WTC11 (cell line): ENCODE measurements around the gene HPSE2. TPM values are rescaled to one million over a fixed set of nuclear protein-coding genes. Genes with fewer than 3 reads are reported as not detected.

Experiments
- ATAC-seq: fragments of 200-7000 bp; cut with Tn5 transposase; 2 replicates; pipeline ENCODE4 v1.10.0; 2021; ENCODE audit warnings: mild to moderate bottlenecking, moderate library complexity
- CTCF ChIA-PET: fragments of 300-600 bp; sonication (Branson Sonifier 250); formaldehyde crosslinking; loops from one replicate; lab custom pipeline; 2021; ENCODE audit warnings: antibody characterized with exemption; lab: Charles Lee
- POLR2A ChIA-PET: fragments of 350-600 bp; sonication (Branson Sonifier 250); formaldehyde crosslinking; loops from one replicate; lab custom pipeline; 2021; ENCODE audit warnings: antibody characterized with exemption; lab: Charles Lee
- DNase-seq: peaks from one replicate; pipeline ENCODE4 v3.0.0; 2021; ENCODE audit warnings: low spot score
- H3K27ac Mint-ChIP-seq: 2 replicates; pipeline ENCODE4 v1.8.0; 2021; ENCODE audit warnings: mixed read lengths
- H3K27me3 Mint-ChIP-seq: 2 replicates; pipeline ENCODE4 v1.8.0; 2021; ENCODE audit warnings: low read depth, mild to moderate bottlenecking, moderate library complexity, mixed read lengths
- H3K36me3 Mint-ChIP-seq: 2 replicates; pipeline ENCODE4 v1.8.0; 2021; ENCODE audit warnings: mixed read lengths
- H3K4me1 Mint-ChIP-seq: 2 replicates; pipeline ENCODE4 v1.8.0; 2022; ENCODE audit warnings: mixed read lengths
- H3K4me3 Mint-ChIP-seq: 2 replicates; pipeline ENCODE4 v1.8.0; 2021; ENCODE audit warnings: mild to moderate bottlenecking, moderate library complexity, mixed read lengths
- H3K9me3 Mint-ChIP-seq: 2 replicates; pipeline ENCODE4 v1.8.0; 2021; ENCODE audit warnings: mixed read lengths
- ARID4B ChIP-seq: sonication (generic); formaldehyde crosslinking; IDR thresholded peaks from 2 replicates; pipeline ENCODE4 v1.8.0; 2023; ENCODE audit warnings: missing genetic modification reagents, mild to moderate bottlenecking, borderline replicate concordance
- E2F4 ChIP-seq: sonication (generic); formaldehyde crosslinking; IDR thresholded peaks from 2 replicates; pipeline ENCODE4 v1.8.1; 2022; ENCODE audit warnings: low read depth, mild to moderate bottlenecking, moderate library complexity, missing genetic modification reagents, borderline replicate concordance
- ERG ChIP-seq: fragments of 250-450 bp; sonication (Bioruptor Pico); IDR thresholded peaks from 2 replicates; pipeline ENCODE4 v1.8.0; 2021; ENCODE audit warnings: mild to moderate bottlenecking
- FOXK1 ChIP-seq: sonication (generic); formaldehyde crosslinking; IDR thresholded peaks from 2 replicates; pipeline ENCODE4 v1.8.0; 2022; ENCODE audit warnings: mild to moderate bottlenecking, moderate library complexity, missing genetic modification reagents
- SP1 ChIP-seq: sonication (generic); formaldehyde crosslinking; conservative IDR thresholded peaks from 2 replicates; pipeline ENCODE4 v1.8.1; 2022; ENCODE audit warnings: missing genetic modification reagents
- STAT6 ChIP-seq: sonication (generic); formaldehyde crosslinking; conservative IDR thresholded peaks from 2 replicates; pipeline ENCODE4 v1.8.1; 2023; ENCODE audit warnings: mild to moderate bottlenecking, low read depth, missing genetic modification reagents, moderate library complexity
- USF1 ChIP-seq: sonication (generic); formaldehyde crosslinking; IDR thresholded peaks from 2 replicates; pipeline ENCODE4 v1.8.0; 2022; ENCODE audit warnings: mild to moderate bottlenecking, missing genetic modification reagents
- ZBTB43 ChIP-seq: sonication (generic); formaldehyde crosslinking; IDR thresholded peaks from 2 replicates; pipeline ENCODE4 v1.8.1; 2023; ENCODE audit warnings: mild to moderate bottlenecking, missing genetic modification reagents
- ZNF219 ChIP-seq: sonication (generic); formaldehyde crosslinking; IDR thresholded peaks from 2 replicates; pipeline ENCODE4 v1.8.0; 2023; ENCODE audit warnings: missing genetic modification reagents, mild to moderate bottlenecking, borderline replicate concordance
- ZNF232 ChIP-seq: sonication (generic); formaldehyde crosslinking; IDR thresholded peaks from 2 replicates; pipeline ENCODE4 v1.8.0; 2022; ENCODE audit warnings: mild to moderate bottlenecking, missing genetic modification reagents
- ZNF281 ChIP-seq: sonication (generic); formaldehyde crosslinking; IDR thresholded peaks from 2 replicates; pipeline ENCODE4 v1.8.0; 2023; ENCODE audit warnings: mild to moderate bottlenecking, missing genetic modification reagents
- ZNF396 ChIP-seq: fragments of 250-450 bp; sonication (Bioruptor Pico); IDR thresholded peaks from 2 replicates; pipeline ENCODE4 v1.8.0; 2021; ENCODE audit warnings: mild to moderate bottlenecking, moderate library complexity, borderline replicate concordance
- ZSCAN18 ChIP-seq: fragments of 250-450 bp; sonication (Bioruptor Pico); IDR thresholded peaks from 2 replicates; pipeline ENCODE4 v2.1.2; 2022; ENCODE audit warnings: mild to moderate bottlenecking, moderate library complexity
- total RNA-seq: library from RNA; stranded (reverse); gene quantifications from 3 replicates; pipeline ENCODE4 v1.2.3, GENCODE V29; 2021

Gene HPSE2
- total RNA-seq, 1 experiment from 2014 or later = 0.66 TPM

GRCh38 chr10:98519841-98520240 is 715.8 kb downstream of the HPSE2 start:
- no peak overlapping the region for H3K4me3 Mint-ChIP-seq
- POLR2A ChIA-PET = no interaction called here
- TF ChIP-seq ARID4B (CRISPR knock-in tag) (no peak), ZNF219 (no peak), ZNF281 (CRISPR knock-in tag) (no peak), STAT6 (no peak), USF1 (no peak), SP1 (CRISPR knock-in tag) (no peak), E2F4 (CRISPR knock-in tag) (no peak), ZNF396 (CRISPR knock-in tag) (no peak), ERG (CRISPR knock-in tag) (no peak)
- DNase-seq = no peak
- ATAC-seq = no peak
- H3K9me3 Mint-ChIP-seq = 0 out of 2 replicates have a peak, but pooled peaks cover 6% of the 10 kb centered on the region
- H3K27me3 Mint-ChIP-seq = no peaks in the 10 kb centered on the region
- H3K36me3 Mint-ChIP-seq = no peaks in the 10 kb centered on the region
- CTCF ChIA-PET = no interaction called here
- no peak overlapping the region for H3K27ac Mint-ChIP-seq
- 0 out of 2 replicates have a peak, but pooled peaks cover 4% of the 10 kb centered on the region for H3K4me1 Mint-ChIP-seq

- Mint-ChIP-seq H3K9me3 (0 out of 2 replicates have a peak, but pooled peaks cover 6% of the 10 kb centered on the region), H3K27ac (no peak overlapping the region), H3K27me3 (no peaks in the 10 kb centered on the region), H3K36me3 (no peaks in the 10 kb centered on the region), H3K4me1 (0 out of 2 replicates have a peak, but pooled peaks cover 4% of the 10 kb centered on the region), H3K4me3 (no peak overlapping the region)
- ChIA-PET CTCF (no interaction called here), POLR2A (no interaction called here)
- ATAC-seq (no peak), DNase-seq (no peak)
- TF ChIP-seq FOXK1 (no peak), ZSCAN18 (no peak), ZBTB43 (CRISPR knock-in tag) (no peak), ZNF232 (CRISPR knock-in tag) (no peak), E2F4 (CRISPR knock-in tag) (no peak)
Observed at GRCh38 chr10:98517672-98518071, 718.0 kb downstream of the HPSE2 start.
